Spleen (tissue), 11 donors: Measurements from ENCODE around the gene GPR180. TPM values are rescaled to one million over a fixed set of nuclear protein-coding genes. Genes with fewer than 3 reads are reported as not detected.

Source experiments
- DNase-seq: peaks from one replicate; pipeline ENCODE4 v3.0.0-alpha.2; 2020
- H3K27ac ChIP-seq, 8 donors: fragments of 200-600 bp; sonication (generic) in 7 of 8; 1 replicate in 4 of 8; 2 replicates in 4 of 8; pipeline versions ENCODE4 v1.5.0 to v1.8.0; 2016 to 2021; ENCODE audit warnings: inconsistent platforms in 4 of 8, mild to moderate bottlenecking in 4 of 8, moderate library complexity in 1 of 8
- H3K27me3 ChIP-seq, 7 donors: fragments of 200-600 bp; sonication (generic) in 6 of 7; replicated peaks in 1 of 7; 1 replicate in 4 of 7; 2 replicates in 3 of 7; pipeline versions ENCODE4 v1.5.0 to v1.8.0; 2016 to 2021; ENCODE audit warnings: inconsistent platforms in 3 of 7, mild to moderate bottlenecking in 1 of 7
- H3K36me3 ChIP-seq, 6 donors: fragments of 200-600 bp; sonication (generic) in 5 of 6; 1 replicate in 4 of 6; 2 replicates in 2 of 6; pipeline versions ENCODE4 v1.5.0 to v1.8.0; 2016 to 2021; ENCODE audit warnings: inconsistent platforms in 2 of 6
- H3K4me1 ChIP-seq, 6 donors: fragments of 200-600 bp; sonication (generic) in 5 of 6; 1 replicate in 3 of 6; 2 replicates in 3 of 6; pipeline versions ENCODE4 v1.5.0 to v1.8.0; 2016 to 2021; ENCODE audit warnings: inconsistent platforms in 3 of 6
- H3K4me3 ChIP-seq, 8 donors: fragments of 200-600 bp; sonication (generic) in 7 of 8; 1 replicate in 4 of 8; 2 replicates in 4 of 8; pipeline versions ENCODE4 v1.5.0 to v1.8.0; 2016 to 2021; ENCODE audit warnings: inconsistent platforms in 4 of 8, mild to moderate bottlenecking in 4 of 8, moderate library complexity in 2 of 8
- H3K9me3 ChIP-seq, 8 donors: fragments of 200-600 bp; sonication (generic) in 7 of 8; 1 replicate in 4 of 8; 2 replicates in 4 of 8; pipeline versions ENCODE4 v1.5.0 to v1.8.0; 2016 to 2021; ENCODE audit warnings: inconsistent platforms in 4 of 8
- POLR2A ChIP-seq, 3 donors: fragments of 450-650 bp; IDR thresholded peaks; one replicate each; pipeline ENCODE4 v1.5.1; 2017; ENCODE audit warnings: antibody characterized with exemption in 3 of 3, mild to moderate bottlenecking in 1 of 3
- POLR2AphosphoS5 ChIP-seq, 3 donors: sonication (generic); formaldehyde crosslinking; IDR thresholded peaks; one replicate each; pipeline ENCODE4 v1.5.1; 2017; ENCODE audit warnings: antibody characterized with exemption in 3 of 3
- WGBS, 5 donors: extraction: QIAGEN DNeasy Blood & Tissue Kit in 3 of 5; methylation state at CpG; one replicate each; pipeline versions ENCODE4 v1.1.5 to v1.1.7; 2013 to 2018; 5-methylcytosine and 5-hydroxymethylcytosine counted together
- intact Hi-C: fragments of 100-400 bp; cut with DNase I; formaldehyde crosslinking; loops from one replicate; pipeline ENCODE4 v1.15.0; 2023; ENCODE audit warnings: low total_unique reads
- polyA plus RNA-seq, 3 donors: library from polyadenylated mRNA; stranded (reverse); fragments of 200-250 nt; gene quantifications; one replicate each; pipeline ENCODE4 v1.2.1, GENCODE V29; 2013
- total RNA-seq, 7 donors: library from RNA; depleted of rRNA in 3 of 7; stranded (reverse); fragments of >200 nt in 3 of 7; fragmentation: NEBNext Ultra II Directional in 4 of 7; extraction: Animal tissue kit (Norgen Biotek cat#: 25700) in 4 of 7; gene quantifications; one replicate each; pipeline versions ENCODE4 v1.1.0 to v1.2.1, GENCODE V29; 2016 to 2021
- TF ChIP-seq, protein P1 (sequence below), 11 experiments: fragments of 200-600 bp in 7 of 11; fragments of 450-650 bp in 4 of 11; sonication (generic) in 4 of 11; IDR thresholded peaks in 8 of 11; conservative IDR thresholded peaks in 3 of 11; 1 replicate in 7 of 11; 2 replicates in 4 of 11; pipeline versions ENCODE4 v1.4.0 to v1.8.0; 2016 to 2021; ENCODE audit warnings: antibody characterized with exemption in 11 of 11, inconsistent platforms in 4 of 11, mild to moderate bottlenecking in 1 of 11
- donor health status: healthy with polysubstance abuse.
- donor health status: DM: no; HTN: no; CAD: no; lungs with moderate emphysema.
- donor health status: DM: no; HTN: no; CAD: no.
- donor health status: Bipolar disorder and iron deficiency.
- donor health status: healthy.
- donor health status: DM: no; HTN: no; CAD: no.
- donor health status: DM: yes; HTN: yes; CAD: no.

The GPR180 gene
- total and polyA plus RNA-seq, 10 donors, result 1.2 to 8.6 (median 4.2) TPM

DNA sequence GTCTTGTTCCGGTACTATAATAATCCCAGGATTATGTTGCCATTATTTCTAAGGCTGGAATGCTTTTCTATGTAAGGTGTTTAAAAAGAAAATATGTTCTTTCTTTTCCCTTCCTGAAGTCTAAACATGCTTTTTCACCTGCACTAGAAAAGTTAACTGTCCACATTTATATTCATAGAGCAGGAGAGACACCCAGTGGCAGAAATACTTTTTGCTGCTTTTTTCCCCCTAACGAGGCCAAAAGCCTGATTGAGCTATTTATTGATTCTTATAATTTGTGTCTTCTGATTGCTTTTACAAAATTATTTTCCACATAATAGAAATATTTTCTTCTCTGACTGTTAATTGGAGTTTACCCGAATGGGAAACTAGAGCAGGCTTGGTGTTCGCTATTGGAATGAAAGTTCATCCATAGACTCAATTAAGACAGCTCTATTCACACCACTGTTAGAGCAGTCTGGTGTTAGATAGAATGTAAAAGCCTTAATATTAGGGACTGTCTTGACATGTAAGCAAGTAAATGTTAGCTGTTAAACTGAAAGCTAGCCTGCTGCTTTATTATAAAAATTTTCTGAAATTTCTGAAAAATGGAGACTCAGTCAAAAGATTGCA, 15.8 kb downstream of the GPR180 start:
- TF ChIP-seq, protein P1, sequence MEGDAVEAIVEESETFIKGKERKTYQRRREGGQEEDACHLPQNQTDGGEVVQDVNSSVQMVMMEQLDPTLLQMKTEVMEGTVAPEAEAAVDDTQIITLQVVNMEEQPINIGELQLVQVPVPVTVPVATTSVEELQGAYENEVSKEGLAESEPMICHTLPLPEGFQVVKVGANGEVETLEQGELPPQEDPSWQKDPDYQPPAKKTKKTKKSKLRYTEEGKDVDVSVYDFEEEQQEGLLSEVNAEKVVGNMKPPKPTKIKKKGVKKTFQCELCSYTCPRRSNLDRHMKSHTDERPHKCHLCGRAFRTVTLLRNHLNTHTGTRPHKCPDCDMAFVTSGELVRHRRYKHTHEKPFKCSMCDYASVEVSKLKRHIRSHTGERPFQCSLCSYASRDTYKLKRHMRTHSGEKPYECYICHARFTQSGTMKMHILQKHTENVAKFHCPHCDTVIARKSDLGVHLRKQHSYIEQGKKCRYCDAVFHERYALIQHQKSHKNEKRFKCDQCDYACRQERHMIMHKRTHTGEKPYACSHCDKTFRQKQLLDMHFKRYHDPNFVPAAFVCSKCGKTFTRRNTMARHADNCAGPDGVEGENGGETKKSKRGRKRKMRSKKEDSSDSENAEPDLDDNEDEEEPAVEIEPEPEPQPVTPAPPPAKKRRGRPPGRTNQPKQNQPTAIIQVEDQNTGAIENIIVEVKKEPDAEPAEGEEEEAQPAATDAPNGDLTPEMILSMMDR (IDR thresholded peaks at IDR 0.05 in 8 of 11, conservative IDR thresholded peaks at IDR 0.05 in 3 of 11), result peak; percentile 6 to 72 (median 59)
- TF ChIP-seq POLR2AphosphoS5 (IDR thresholded peaks at IDR 0.05) (no peak), POLR2A (IDR thresholded peaks at IDR 0.05) (no peak)
- H3K36me3 ChIP-seq, result peaks cover 0 to 59% (median 15%) of the 10 kb centered on the region in 6 donors
- no peak overlapping the region for H3K27ac ChIP-seq
- H3K4me1 ChIP-seq, result peaks cover 0 to 8% (median 0%) of the 10 kb centered on the region in 6 donors
- no peak overlapping the region for H3K4me3 ChIP-seq
- intact Hi-C loops, result loop anchor here (5.0 kb wide), 1 partner anchor 185 kb away; no protein-coding TSS in a partner anchor
- no peaks in the 10 kb centered on the region for H3K9me3 ChIP-seq
- 69 to 73% (median 72%) methylated on average over 4 of the region's 4 CpGs for WGBS, 5 donors
- no peaks in the 10 kb centered on the region for H3K27me3 ChIP-seq
- no peak for DNase-seq

DNA sequence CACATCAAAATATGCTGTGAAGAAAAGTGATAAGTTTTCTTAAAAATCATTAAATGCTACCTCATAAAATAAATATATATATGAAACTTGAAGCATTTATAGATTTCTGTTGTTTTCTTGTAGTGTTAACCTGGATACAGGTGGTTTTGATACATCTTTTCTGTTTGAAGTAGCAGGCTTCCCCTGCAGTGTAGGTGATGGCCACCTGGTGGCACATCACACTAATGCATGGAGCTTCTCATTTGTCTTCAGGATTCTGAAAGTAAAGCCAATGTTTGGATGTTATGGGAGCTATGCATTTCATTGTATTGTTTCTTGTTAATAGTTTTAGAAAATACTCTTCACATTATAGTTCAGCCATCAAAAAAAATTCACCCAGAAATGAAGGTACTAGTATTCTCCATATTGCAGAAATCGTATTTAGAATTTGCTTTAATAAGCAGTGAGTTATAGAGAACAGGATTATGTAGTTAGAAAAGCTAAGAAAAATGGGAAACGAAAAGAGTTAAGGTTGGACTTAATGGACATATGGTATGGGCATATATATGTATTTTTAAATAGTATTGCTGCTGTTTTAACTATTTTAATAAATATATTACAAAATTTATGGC, 18.7 kb downstream of the GPR180 start:
- Histone ChIP-seq H3K36me3 (peaks cover 0 to 69% (median 33%) of the 10 kb centered on the region in 6 donors), H3K27me3 (no peaks in the 10 kb centered on the region), H3K27ac (no peak overlapping the region), H3K9me3 (no peaks in the 10 kb centered on the region), H3K4me1 (peaks cover 0 to 8% (median 0%) of the 10 kb centered on the region in 6 donors), H3K4me3 (no peak overlapping the region)
- no peak for TF ChIP-seq POLR2A (IDR thresholded peaks at IDR 0.05)
- TF ChIP-seq, protein P1 (IDR thresholded peaks at IDR 0.05 in 8 of 11, conservative IDR thresholded peaks at IDR 0.05 in 3 of 11), result peak in 6 of 11 experiments; percentile 25 to 54 (median 36)
- 86 to 95% (median 93%) methylated on average over 2 of the region's 2 CpGs for WGBS, 5 donors
- DNase-seq, result no peak
- intact Hi-C loops, result no loop called here

DNA sequence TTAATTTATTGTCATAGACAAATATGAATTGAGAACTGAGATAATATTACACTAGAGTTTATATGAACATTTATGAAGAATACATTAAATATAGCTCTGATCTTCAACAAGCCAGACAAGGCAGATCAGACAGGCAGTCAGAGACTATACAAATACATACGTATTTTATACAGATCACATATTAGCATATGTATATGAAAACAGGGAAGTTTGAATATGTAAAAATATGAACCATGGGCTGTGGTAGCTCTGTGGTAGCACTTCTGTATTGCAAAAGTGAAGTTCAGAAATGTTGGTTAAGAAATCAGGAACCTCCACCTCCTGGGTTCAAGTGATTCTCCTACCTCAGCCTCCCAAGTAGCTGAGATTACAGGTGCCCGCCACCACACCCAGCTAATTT, 20.7 kb downstream of the GPR180 start:
- no peak overlapping the region for H3K4me3 ChIP-seq
- TF ChIP-seq POLR2AphosphoS5 (IDR thresholded peaks at IDR 0.05), result no peak
- no peak for TF ChIP-seq POLR2A (IDR thresholded peaks at IDR 0.05)
- TF ChIP-seq, protein P1 (IDR thresholded peaks at IDR 0.05 in 8 of 11, conservative IDR thresholded peaks at IDR 0.05 in 3 of 11), result no peak
- no peaks in the 10 kb centered on the region for H3K27me3 ChIP-seq
- WGBS, 5 donors, result 87 to 95% (median 89%) methylated on average over 2 of the region's 2 CpGs
- intact Hi-C loops, result no loop called here
- H3K36me3 ChIP-seq, result peaks cover 0 to 87% (median 35%) of the 10 kb centered on the region in 6 donors
- H3K27ac ChIP-seq, result no peak overlapping the region
- no peaks in the 10 kb centered on the region for H3K4me1 ChIP-seq
- H3K9me3 ChIP-seq, result no peaks in the 10 kb centered on the region
- no peak for DNase-seq

DNA sequence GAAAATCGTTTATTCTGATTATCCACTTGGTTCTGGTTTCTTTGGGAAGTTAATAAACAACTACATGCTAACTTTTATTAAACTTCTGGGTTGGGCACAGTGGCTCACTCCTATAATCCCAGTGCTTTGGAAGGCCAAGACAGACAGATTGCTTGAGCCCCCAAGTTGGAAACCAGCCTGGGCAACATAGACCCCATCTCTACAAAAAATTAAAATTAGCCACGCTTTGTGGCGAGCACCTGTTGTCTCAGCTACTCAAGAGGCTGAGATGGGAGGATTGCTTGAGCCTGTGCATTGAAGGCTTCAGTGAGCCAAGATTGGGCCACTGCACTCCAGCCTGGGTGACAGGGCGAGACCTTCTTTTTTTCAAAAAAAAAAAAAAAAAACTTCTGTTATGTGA, 21.7 kb downstream of the GPR180 start:
- intact Hi-C loops, result no loop called here
- H3K9me3 ChIP-seq, result no peaks in the 10 kb centered on the region
- no peak overlapping the region for H3K4me3 ChIP-seq
- no peak overlapping the region for H3K27ac ChIP-seq
- no peaks in the 10 kb centered on the region for H3K4me1 ChIP-seq
- H3K36me3 ChIP-seq, result peaks cover 0 to 95% (median 42%) of the 10 kb centered on the region in 6 donors
- TF ChIP-seq POLR2AphosphoS5 (IDR thresholded peaks at IDR 0.05) (no peak), POLR2A (IDR thresholded peaks at IDR 0.05) (no peak)
- TF ChIP-seq, protein P1 (IDR thresholded peaks at IDR 0.05 in 8 of 11, conservative IDR thresholded peaks at IDR 0.05 in 3 of 11), result no peak
- no peak for DNase-seq
- WGBS, 5 donors, result 74 to 89% (median 85%) methylated on average over 4 of the region's 4 CpGs
- H3K27me3 ChIP-seq, result no peaks in the 10 kb centered on the region
